Sigmoid colon (tissue), 4 donors: Measurements from ENCODE around the gene PIK3C2G.

Experiments used
- POLR2A ChIP-seq, 2 donors: fragments of 450-650 bp; IDR thresholded peaks; one replicate each; pipeline ENCODE4 v1.6.1; 2016; ENCODE audit warnings: antibody characterized with exemption in 2 of 2, mild to moderate bottlenecking in 2 of 2, moderate library complexity in 2 of 2
- POLR2AphosphoS5 ChIP-seq, 4 donors: sonication (generic); formaldehyde crosslinking; IDR thresholded peaks; one replicate each; pipeline ENCODE4 v1.6.1; 2017; ENCODE audit warnings: antibody characterized with exemption in 4 of 4
- TF ChIP-seq, protein P1 (sequence below), 4 experiments: fragments of 450-650 bp in 3 of 4; fragments of 200-600 bp in 1 of 4; IDR thresholded peaks; one replicate each; pipeline ENCODE4 v1.5.1; 2016 to 2019; ENCODE audit warnings: antibody characterized with exemption in 4 of 4, mild to moderate bottlenecking in 3 of 4, moderate library complexity in 2 of 4

DNA sequence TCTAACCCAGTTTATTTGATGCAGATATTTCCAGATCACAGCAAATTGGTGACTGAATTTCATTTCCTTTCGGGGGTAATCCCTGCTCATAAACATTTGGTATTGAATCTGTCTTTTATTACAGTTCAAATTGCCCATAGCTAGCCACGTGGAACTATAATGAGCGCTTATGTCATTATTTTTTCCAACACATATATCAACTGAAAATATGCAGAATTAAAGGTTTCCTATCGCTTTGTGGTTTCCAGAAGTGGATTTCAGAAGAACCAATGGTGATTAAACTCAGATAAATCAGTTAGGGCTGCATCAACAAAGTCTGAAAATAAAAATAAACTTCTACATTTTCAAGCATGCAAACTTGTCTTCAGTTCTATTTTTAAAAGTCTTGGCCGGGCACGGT lies 111.9 kb downstream of the PIK3C2G start:
- TF ChIP-seq, protein P1, sequence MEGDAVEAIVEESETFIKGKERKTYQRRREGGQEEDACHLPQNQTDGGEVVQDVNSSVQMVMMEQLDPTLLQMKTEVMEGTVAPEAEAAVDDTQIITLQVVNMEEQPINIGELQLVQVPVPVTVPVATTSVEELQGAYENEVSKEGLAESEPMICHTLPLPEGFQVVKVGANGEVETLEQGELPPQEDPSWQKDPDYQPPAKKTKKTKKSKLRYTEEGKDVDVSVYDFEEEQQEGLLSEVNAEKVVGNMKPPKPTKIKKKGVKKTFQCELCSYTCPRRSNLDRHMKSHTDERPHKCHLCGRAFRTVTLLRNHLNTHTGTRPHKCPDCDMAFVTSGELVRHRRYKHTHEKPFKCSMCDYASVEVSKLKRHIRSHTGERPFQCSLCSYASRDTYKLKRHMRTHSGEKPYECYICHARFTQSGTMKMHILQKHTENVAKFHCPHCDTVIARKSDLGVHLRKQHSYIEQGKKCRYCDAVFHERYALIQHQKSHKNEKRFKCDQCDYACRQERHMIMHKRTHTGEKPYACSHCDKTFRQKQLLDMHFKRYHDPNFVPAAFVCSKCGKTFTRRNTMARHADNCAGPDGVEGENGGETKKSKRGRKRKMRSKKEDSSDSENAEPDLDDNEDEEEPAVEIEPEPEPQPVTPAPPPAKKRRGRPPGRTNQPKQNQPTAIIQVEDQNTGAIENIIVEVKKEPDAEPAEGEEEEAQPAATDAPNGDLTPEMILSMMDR (IDR thresholded peaks at IDR 0.05), result no peak
- TF ChIP-seq POLR2AphosphoS5 (IDR thresholded peaks at IDR 0.05) (no peak), POLR2A (IDR thresholded peaks at IDR 0.05) (no peak)
